PC-3 (cell line): ENCODE data around the gene PIGK. TPM values are rescaled to one million over a fixed set of nuclear protein-coding genes. Genes with fewer than 3 reads are reported as not detected.

Source experiments
- ATAC-seq: fragments of 200-7000 bp; cut with Tn5 transposase; 2 replicates; pipeline ENCODE4 v1.9.1; 2020; ENCODE audit warnings: mild to moderate bottlenecking, moderate library complexity
- BruUV-seq: library from RNA; stranded (reverse); fragments of 400-500 nt; replicated peaks from 2 replicates; lab custom pipeline; 2021; lab: Mats Ljungman, UMichigan
- CTCF ChIA-PET: fragments of 300-600 bp; sonication (Branson Sonifier 250); formaldehyde crosslinking; loops from one replicate; lab custom pipeline; 2022; ENCODE audit warnings: antibody characterized with exemption; lab: Charles Lee
- POLR2A ChIA-PET: fragments of 300-600 bp; sonication (Branson Sonifier 250); formaldehyde crosslinking; loops from one replicate; lab custom pipeline; 2022; ENCODE audit warnings: antibody characterized with exemption; ENCODE audit not compliant: unreplicated experiment; lab: Charles Lee
- DNase-seq: peaks from one replicate; pipeline ENCODE4 v3.0.0-alpha.2; 2015
- H2AFZ ChIP-seq: fragments of 300-600 bp; sonication (generic); 2 replicates; pipeline ENCODE4 v1.6.0; 2016; ENCODE audit warnings: antibody characterized with exemption, low read length
- H3F3A ChIP-seq: fragments of 300-600 bp; sonication (generic); one replicate; pipeline ENCODE4 v1.6.0; 2017; ENCODE audit warnings: antibody characterized with exemption, low read length, control low read depth, mild to moderate bottlenecking; ENCODE audit not compliant: unreplicated experiment
- H3K27ac ChIP-seq: fragments of 300-600 bp; sonication (generic); 2 replicates; pipeline ENCODE4 v1.5.1; 2016; ENCODE audit warnings: mild to moderate bottlenecking, low read length
- H3K27me3 ChIP-seq: fragments of 300-600 bp; sonication (generic); 2 replicates; pipeline ENCODE4 v1.6.1; 2016; ENCODE audit warnings: low read length, mixed read lengths
- H3K36me3 ChIP-seq: fragments of 300-600 bp; sonication (generic); 2 replicates; pipeline ENCODE4 v1.6.1; 2016; ENCODE audit warnings: low read depth, mixed run types, low read length, mixed read lengths
- H3K4me1 ChIP-seq: fragments of 300-600 bp; sonication (generic); 2 replicates; pipeline ENCODE4 v1.5.1; 2016; ENCODE audit warnings: low read length; ENCODE audit not compliant: insufficient read depth
- H3K4me2 ChIP-seq: fragments of 300-600 bp; sonication (generic); 2 replicates; pipeline ENCODE4 v1.6.0; 2016; ENCODE audit warnings: low read length
- H3K4me3 ChIP-seq: fragments of 300-600 bp; sonication (generic); 2 replicates; pipeline ENCODE4 v1.5.1; 2016; ENCODE audit warnings: mild to moderate bottlenecking, low read length, mixed read lengths
- H3K79me2 ChIP-seq: fragments of 300-600 bp; sonication (generic); 2 replicates; pipeline ENCODE4 v1.6.1; 2017; ENCODE audit warnings: low read length, mixed read lengths
- H3K9ac ChIP-seq: fragments of 300-600 bp; sonication (generic); 2 replicates; pipeline ENCODE4 v1.6.0; 2016; ENCODE audit warnings: mild to moderate bottlenecking, low read length
- H3K9me2 ChIP-seq: fragments of 300-600 bp; sonication (generic); replicated peaks from 2 replicates; pipeline ENCODE4 v1.6.1; 2016; ENCODE audit warnings: mixed run types, low read length, mixed read lengths
- H3K9me3 ChIP-seq: fragments of 300-600 bp; sonication (generic); 2 replicates; pipeline ENCODE4 v1.6.1; 2016; ENCODE audit warnings: low read length, mixed read lengths
- H4K20me1 ChIP-seq: fragments of 300-600 bp; sonication (generic); 2 replicates; pipeline ENCODE4 v1.6.1; 2016; ENCODE audit warnings: low read length, mixed read lengths
- CTCF ChIP-seq: fragments of 300-600 bp; sonication (generic); conservative IDR thresholded peaks from 2 replicates; pipeline ENCODE4 v1.5.1; 2017; ENCODE audit warnings: antibody characterized with exemption, low read depth, mild to moderate bottlenecking, low read length
- EZH2 ChIP-seq: fragments of 300-600 bp; sonication (generic); IDR thresholded peaks from one replicate; pipeline ENCODE4 v1.6.1; 2017; ENCODE audit warnings: antibody characterized with exemption, mild to moderate bottlenecking, low read length; ENCODE audit not compliant: unreplicated experiment
- EZH2phosphoT487 ChIP-seq: fragments of 300-600 bp; sonication (generic); IDR thresholded peaks from 2 replicates; pipeline ENCODE4 v1.6.1; 2018; ENCODE audit warnings: mild to moderate bottlenecking, antibody characterized with exemption, low read length, borderline replicate concordance
- intact Hi-C: fragments of 100-400 bp; cut with micrococcal nuclease; formaldehyde crosslinking; loops from 2 replicates; pipeline ENCODE4 v1.9.0; 2023
- total RNA-seq: library from RNA; depleted of rRNA; stranded (reverse); fragments of >200 nt; gene quantifications from 2 replicates; pipeline ENCODE4 v1.2.3, GENCODE V29; 2014

PIGK gene
- total RNA-seq, 1 experiment from 2014 or later, result 24.8 TPM

DNA sequence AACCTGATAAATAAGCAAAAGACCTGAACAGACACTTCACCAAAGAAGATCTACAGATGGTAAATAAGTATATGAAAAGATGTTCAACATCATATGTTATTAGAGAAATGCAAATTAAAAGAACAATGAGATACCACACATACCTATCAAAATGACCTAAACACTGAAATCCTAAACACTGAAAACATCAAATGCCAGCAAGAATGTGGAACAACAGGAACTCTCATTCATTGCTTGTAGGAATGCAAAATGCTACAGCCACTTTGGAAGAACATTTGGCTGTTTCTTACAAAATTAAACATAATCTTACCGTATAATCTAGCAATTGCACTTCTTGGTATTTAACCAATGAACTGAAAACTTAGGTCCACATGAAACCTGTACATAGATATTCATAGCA, 14.9 kb upstream of the PIGK start:
- CTCF ChIA-PET, result no interaction called here

DNA sequence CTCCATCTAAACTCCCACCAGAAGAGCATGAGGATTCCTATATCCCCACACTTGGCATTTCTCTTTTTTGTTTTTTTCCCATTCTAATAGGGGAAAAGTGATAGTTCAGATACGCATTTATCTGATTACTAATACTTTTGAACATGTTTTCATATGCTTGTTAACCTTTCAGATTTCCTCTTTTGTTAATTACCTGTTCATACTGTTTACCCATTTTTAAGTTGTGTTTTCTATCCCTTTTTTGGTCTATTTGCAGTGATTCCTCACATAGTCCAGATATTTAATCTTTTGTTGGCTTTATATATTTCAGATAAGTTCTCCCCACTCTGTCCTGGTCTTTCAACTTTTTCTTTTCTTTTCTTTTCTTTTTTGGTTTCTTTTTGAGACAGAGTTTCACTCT, 13.6 kb upstream of the PIGK start:
- Histone ChIP-seq H3K27ac (no peak overlapping the region), H3F3A (no peaks in the 10 kb centered on the region), H3K4me3 (no peak overlapping the region), H3K79me2 (no peaks in the 10 kb centered on the region), H3K9me2 (no peaks in the 10 kb centered on the region), H3K27me3 (no peaks in the 10 kb centered on the region), H4K20me1 (no peaks in the 10 kb centered on the region), H3K9me3 (no peaks in the 10 kb centered on the region), H3K9ac (no peak overlapping the region), H2AFZ (no peak overlapping the region), H3K36me3 (no peaks in the 10 kb centered on the region), H3K4me1 (no peaks in the 10 kb centered on the region), H3K4me2 (no peak overlapping the region)
- ChIA-PET POLR2A (no interaction called here), CTCF (no interaction called here)
- DNase-seq, result no peak
- intact Hi-C loops, result no loop called here
- TF ChIP-seq EZH2phosphoT487 (no peak), CTCF (no peak), EZH2 (no peak)
- no TSS peak for BruUV-seq
- no peak for ATAC-seq

More for the DNA sequence above, 14.9 kb upstream of the PIGK start:
- Histone ChIP-seq H3K36me3 (no peaks in the 10 kb centered on the region), H3K79me2 (no peaks in the 10 kb centered on the region), H3K9me2 (no peaks in the 10 kb centered on the region), H3K4me1 (no peaks in the 10 kb centered on the region), H3K27ac (no peak overlapping the region), H4K20me1 (no peaks in the 10 kb centered on the region), H3F3A (no peaks in the 10 kb centered on the region), H3K4me2 (no peak overlapping the region), H3K4me3 (no peak overlapping the region), H2AFZ (no peak overlapping the region), H3K27me3 (no peaks in the 10 kb centered on the region), H3K9me3 (no peaks in the 10 kb centered on the region), H3K9ac (no peak overlapping the region)
- no peak for TF ChIP-seq EZH2
- TF ChIP-seq CTCF, result no peak
- no peak for TF ChIP-seq EZH2phosphoT487
- POLR2A ChIA-PET, result no interaction called here
- ATAC-seq (no peak), DNase-seq (no peak)
- BruUV-seq, result no TSS peak
- intact Hi-C loops, result no loop called here

DNA sequence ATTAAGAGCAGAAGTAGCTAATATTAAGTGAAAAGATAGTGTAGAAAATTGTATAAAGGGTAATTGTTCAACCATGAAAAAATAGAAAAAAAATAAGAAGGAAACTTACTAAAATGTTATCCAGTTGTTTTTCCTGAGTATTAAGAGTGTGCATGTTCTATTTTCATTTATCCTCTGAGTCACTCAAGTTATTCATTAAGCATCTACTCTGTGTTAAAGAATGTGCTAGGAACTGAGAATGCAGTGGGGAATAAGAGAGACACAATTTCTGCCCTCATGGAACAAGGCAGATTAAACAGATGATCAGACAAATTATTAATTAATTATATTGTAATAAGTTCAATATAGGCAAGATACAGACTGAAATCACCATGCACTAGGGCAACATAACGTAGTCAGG, 10.8 kb upstream of the PIGK start:
- intact Hi-C loops, result no loop called here
- no peaks in the 10 kb centered on the region for H3K27me3 ChIP-seq
- H3K79me2 ChIP-seq, result no peaks in the 10 kb centered on the region
- H3K4me3 ChIP-seq, result no peak overlapping the region
- no peaks in the 10 kb centered on the region for H3K4me1 ChIP-seq
- H2AFZ ChIP-seq, result no peak overlapping the region
- no peak overlapping the region for H3K27ac ChIP-seq
- no peak overlapping the region for H3K4me2 ChIP-seq
- no peaks in the 10 kb centered on the region for H3F3A ChIP-seq
- no peaks in the 10 kb centered on the region for H3K36me3 ChIP-seq
- no peaks in the 10 kb centered on the region for H3K9me2 ChIP-seq
- H3K9me3 ChIP-seq, result no peaks in the 10 kb centered on the region
- no peak overlapping the region for H3K9ac ChIP-seq
- H4K20me1 ChIP-seq, result no peaks in the 10 kb centered on the region
- ChIA-PET CTCF (no interaction called here), POLR2A (no interaction called here)
- DNase-seq, result no peak
- TF ChIP-seq EZH2phosphoT487, result no peak
- TF ChIP-seq EZH2, result no peak
- TF ChIP-seq CTCF, result no peak
- no peak for ATAC-seq
- BruUV-seq, result no TSS peak
